Measurements from ENCODE around the gene KIAA1210. TPM values are rescaled to one million over a fixed set of nuclear protein-coding genes. Genes with fewer than 3 reads are reported as not detected.

KIAA1210 gene
- not detected in 2 replicates for total RNA-seq (2022)
- not detected for Bru-seq, nascent RNA
- not detected for BruChase-seq, experiment 1, labeled RNA remaining after a 2-hour chase
- BruChase-seq, experiment 2, labeled RNA remaining after a 6-hour chase, result percentile 1 among the genes with signal in this experiment
- long read RNA-seq, result 0 reads

DNA sequence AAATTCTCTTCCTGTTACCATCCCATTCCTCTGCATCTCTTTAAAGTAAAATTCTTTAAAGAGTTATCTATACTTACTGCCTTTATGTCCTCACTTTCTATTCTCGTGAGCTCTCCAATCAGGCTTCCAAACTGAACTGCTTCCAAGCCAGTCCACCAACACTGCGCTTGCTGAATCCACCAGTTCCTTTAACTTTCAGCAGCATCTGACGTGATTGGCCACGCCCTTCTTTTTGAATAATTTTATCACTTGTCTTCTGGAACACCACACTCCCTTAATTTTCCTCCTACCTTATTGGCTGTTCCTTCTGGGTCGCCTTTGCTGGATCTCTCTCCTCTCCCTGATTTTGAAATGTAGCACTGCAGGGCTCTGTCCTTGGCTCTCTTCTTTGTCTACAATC is at the start of gene KIAA1210:
Gene KIAA1210 (minus strand): TSS at position 163 of the 400 bp plus-strand sequence. CDS start 4,170 bp downstream, outside the sequence.
- Mint-ChIP-seq H3K27ac (ENCODE audit: unreplicated experiment) (no peak within 1 kb of the TSS), H3K27me3 (ENCODE audit: insufficient read depth, unreplicated experiment) (peaks cover 10% of the 10 kb centered on the region), H3K4me1 (ENCODE audit: low read depth, unreplicated experiment) (peaks cover 7% of the 10 kb centered on the region), H3K9me3 (ENCODE audit: unreplicated experiment) (no peaks in the 10 kb centered on the region), H3K36me3 (ENCODE audit: insufficient read depth, unreplicated experiment) (no peaks in the 10 kb centered on the region), H3K4me3 (ENCODE audit: unreplicated experiment) (no peak within 1 kb of the TSS)
- Histone ChIP-seq H3K9me3 (no peaks in the 10 kb centered on the region), H3K4me1 (no peaks in the 10 kb centered on the region), H3K4me3 (ENCODE audit: low read depth, low read length) (no peak within 1 kb of the TSS), H3K36me3 (ENCODE audit: control insufficient read depth, insufficient read depth, low read length) (no peaks in the 10 kb centered on the region), H3K27me3 (replicated peaks; ENCODE audit: control insufficient read depth, insufficient read depth, low read length) (no peaks in the 10 kb centered on the region)
- DNase-seq, result no peak
- TF ChIP-seq, protein P1, sequence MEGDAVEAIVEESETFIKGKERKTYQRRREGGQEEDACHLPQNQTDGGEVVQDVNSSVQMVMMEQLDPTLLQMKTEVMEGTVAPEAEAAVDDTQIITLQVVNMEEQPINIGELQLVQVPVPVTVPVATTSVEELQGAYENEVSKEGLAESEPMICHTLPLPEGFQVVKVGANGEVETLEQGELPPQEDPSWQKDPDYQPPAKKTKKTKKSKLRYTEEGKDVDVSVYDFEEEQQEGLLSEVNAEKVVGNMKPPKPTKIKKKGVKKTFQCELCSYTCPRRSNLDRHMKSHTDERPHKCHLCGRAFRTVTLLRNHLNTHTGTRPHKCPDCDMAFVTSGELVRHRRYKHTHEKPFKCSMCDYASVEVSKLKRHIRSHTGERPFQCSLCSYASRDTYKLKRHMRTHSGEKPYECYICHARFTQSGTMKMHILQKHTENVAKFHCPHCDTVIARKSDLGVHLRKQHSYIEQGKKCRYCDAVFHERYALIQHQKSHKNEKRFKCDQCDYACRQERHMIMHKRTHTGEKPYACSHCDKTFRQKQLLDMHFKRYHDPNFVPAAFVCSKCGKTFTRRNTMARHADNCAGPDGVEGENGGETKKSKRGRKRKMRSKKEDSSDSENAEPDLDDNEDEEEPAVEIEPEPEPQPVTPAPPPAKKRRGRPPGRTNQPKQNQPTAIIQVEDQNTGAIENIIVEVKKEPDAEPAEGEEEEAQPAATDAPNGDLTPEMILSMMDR (IDR thresholded peaks at IDR 0.05; ENCODE audit: insufficient read depth in 1 of 2, low read depth in 1 of 2, low read length in 1 of 2, severe bottlenecking in 1 of 2, unreplicated experiment in 1 of 2), result no peak
- intact Hi-C loops (cut with micrococcal nuclease; ENCODE audit: unreplicated experiment), result no loop called here
- POLR2A ChIA-PET, result no interaction called here
- BruUV-seq (replicated peaks), result no TSS peak
- CTCF ChIA-PET, result no interaction called here

DNA sequence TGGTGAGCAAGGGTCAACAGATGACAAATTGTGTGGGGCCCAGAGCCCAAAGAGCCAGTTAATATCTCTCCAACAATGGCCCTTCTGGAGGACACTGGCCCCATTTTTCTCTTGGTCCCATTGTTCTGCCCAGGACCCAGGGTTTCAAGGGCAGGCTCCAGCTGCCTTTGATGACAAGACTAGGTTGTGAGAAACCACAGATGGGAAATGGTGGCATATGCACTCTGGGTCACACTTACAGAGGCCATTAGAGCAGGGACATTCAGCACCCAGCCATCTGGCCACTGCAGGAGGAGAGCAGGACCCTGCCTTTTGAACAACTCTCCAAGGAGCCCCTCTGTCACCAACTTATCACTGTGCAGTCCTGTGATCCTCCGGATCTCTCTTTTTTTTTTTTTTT is 49.7 kb upstream of the KIAA1210 start:
- BruUV-seq (replicated peaks), result no TSS peak
- no peaks in the 10 kb centered on the region for H3K9me3 Mint-ChIP-seq (ENCODE audit: unreplicated experiment)
- H3K4me1 ChIP-seq, result no peaks in the 10 kb centered on the region

DNA sequence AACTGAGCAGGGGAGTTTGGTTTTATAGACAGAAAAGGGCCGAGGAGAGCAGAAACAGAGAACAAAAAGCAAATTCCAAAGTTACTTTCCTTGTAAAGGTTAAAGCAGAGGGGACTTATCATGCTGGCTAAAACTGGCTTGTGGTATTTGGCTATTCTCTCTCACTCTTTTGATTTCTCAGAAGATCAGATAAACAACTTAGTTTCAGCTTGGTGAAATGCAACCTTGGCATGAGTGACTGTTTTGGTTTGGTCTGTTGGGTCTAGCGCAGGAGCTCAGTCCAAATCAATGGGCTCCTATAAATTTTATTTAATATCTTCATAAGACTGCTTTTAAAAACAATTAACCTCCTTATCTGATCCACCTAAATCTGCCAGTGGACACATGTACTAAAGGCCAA is 47.3 kb upstream of the KIAA1210 start:
- intact Hi-C loops (cut with micrococcal nuclease; ENCODE audit: unreplicated experiment), result no loop called here
- H3K4me3 ChIP-seq (ENCODE audit: low read depth, low read length), result no peak overlapping the region
- no TSS peak for BruUV-seq (replicated peaks)
- no peaks in the 10 kb centered on the region for H3K9me3 ChIP-seq
- no peak overlapping the region for H3K4me3 Mint-ChIP-seq (ENCODE audit: unreplicated experiment)
- no peaks in the 10 kb centered on the region for H3K27me3 ChIP-seq (replicated peaks; ENCODE audit: control insufficient read depth, insufficient read depth, low read length)
- H3K27me3 Mint-ChIP-seq (ENCODE audit: insufficient read depth, unreplicated experiment), result peaks cover 3% of the 10 kb centered on the region
- no peaks in the 10 kb centered on the region for H3K36me3 ChIP-seq (ENCODE audit: control insufficient read depth, insufficient read depth, low read length)
- no peaks in the 10 kb centered on the region for H3K36me3 Mint-ChIP-seq (ENCODE audit: insufficient read depth, unreplicated experiment)
- DNase-seq, result no peak
- TF ChIP-seq, protein P1 (IDR thresholded peaks at IDR 0.05; ENCODE audit: insufficient read depth in 1 of 2, low read depth in 1 of 2, low read length in 1 of 2, severe bottlenecking in 1 of 2, unreplicated experiment in 1 of 2), result no peak
- no peaks in the 10 kb centered on the region for H3K9me3 Mint-ChIP-seq (ENCODE audit: unreplicated experiment)
- ChIA-PET CTCF (no interaction called here), POLR2A (no interaction called here)
- no peak overlapping the region for H3K27ac Mint-ChIP-seq (ENCODE audit: unreplicated experiment)
- no peaks in the 10 kb centered on the region for H3K4me1 ChIP-seq
- no peaks in the 10 kb centered on the region for H3K4me1 Mint-ChIP-seq (ENCODE audit: low read depth, unreplicated experiment)

More for the DNA sequence above, 49.7 kb upstream of the KIAA1210 start:
- Histone ChIP-seq H3K9me3 (no peaks in the 10 kb centered on the region), H3K4me3 (ENCODE audit: low read depth, low read length) (no peak overlapping the region), H3K27me3 (replicated peaks; ENCODE audit: control insufficient read depth, insufficient read depth, low read length) (no peaks in the 10 kb centered on the region), H3K36me3 (ENCODE audit: control insufficient read depth, insufficient read depth, low read length) (no peaks in the 10 kb centered on the region)
- intact Hi-C loops (cut with micrococcal nuclease; ENCODE audit: unreplicated experiment), result no loop called here
- no peak for DNase-seq
- Mint-ChIP-seq H3K36me3 (ENCODE audit: insufficient read depth, unreplicated experiment) (no peaks in the 10 kb centered on the region), H3K4me1 (ENCODE audit: low read depth, unreplicated experiment) (no peaks in the 10 kb centered on the region), H3K27me3 (ENCODE audit: insufficient read depth, unreplicated experiment) (peaks cover 3% of the 10 kb centered on the region), H3K4me3 (ENCODE audit: unreplicated experiment) (no peak overlapping the region), H3K27ac (ENCODE audit: unreplicated experiment) (no peak overlapping the region)
- POLR2A ChIA-PET, result no interaction called here
- CTCF ChIA-PET, result no interaction called here
- TF ChIP-seq, protein P1 (IDR thresholded peaks at IDR 0.05; ENCODE audit: insufficient read depth in 1 of 2, low read depth in 1 of 2, low read length in 1 of 2, severe bottlenecking in 1 of 2, unreplicated experiment in 1 of 2), result no peak
